ENCODE data around the gene CORIN. TPM values are rescaled to one million over a fixed set of nuclear protein-coding genes. Genes with fewer than 3 reads are reported as not detected.
"Not testable (repeated sequence)": the region's sequence is repeated elsewhere in the genome, so short reads cannot be mapped to it uniquely, and the experiment has no call there.

The CORIN gene
- polyA plus RNA-seq, 6 donors from 2014 or later, result 0.05 to 0.12 TPM; not detected in 4

- Mint-ChIP-seq H3K4me1 (peaks cover 10 to 21% (median 19%) of the 10 kb centered on the region in 3 donors), H3K27ac (no peak overlapping the region), H3K36me3 (peaks cover 23 to 29% of the 10 kb centered on the region in 2 donors), H3K9me3 (no peaks in the 10 kb centered on the region), H3K4me3 (no peak overlapping the region), H3K27me3 (no peaks in the 10 kb centered on the region)
- ATAC-seq (ENCODE audit: low read depth in 2 of 2), result no peak
- no peak for DNase-seq
These were observed 271.3 kb downstream of the CORIN start for GRCh38 chr4:47566566-47566965.

GRCh38 chr4:47562297-47562696 lies 275.6 kb downstream of the CORIN start:
- no peak overlapping the region for H3K4me3 Mint-ChIP-seq
- H3K27me3 Mint-ChIP-seq, result no peaks in the 10 kb centered on the region
- peaks cover 0 to 19% of the 10 kb centered on the region in 2 donors for H3K36me3 Mint-ChIP-seq
- DNase-seq (no peak), ATAC-seq (ENCODE audit: low read depth in 2 of 2) (no peak)
- H3K4me1 Mint-ChIP-seq, result peaks cover 5 to 10% (median 10%) of the 10 kb centered on the region in 3 donors
- H3K9me3 Mint-ChIP-seq, result no peaks in the 10 kb centered on the region
- H3K27ac Mint-ChIP-seq, result peak overlapping the region in 2 of 6 donors; percentile 21 to 48

GRCh38 chr4:47561331-47561730 lies 276.5 kb downstream of the CORIN start:
- no peak for ATAC-seq (ENCODE audit: low read depth in 2 of 2)
- Mint-ChIP-seq H3K4me3 (no peak overlapping the region), H3K36me3 (peaks cover 0 to 14% of the 10 kb centered on the region in 2 donors)

GRCh38 chr4:47560682-47561081 lies 277.2 kb downstream of the CORIN start:
- no peak for ATAC-seq (ENCODE audit: low read depth in 2 of 2)
- no peak for DNase-seq
- Mint-ChIP-seq H3K27ac (peak overlapping the region in 1 of 6 donors; percentile 19), H3K27me3 (no peaks in the 10 kb centered on the region), H3K4me3 (no peak overlapping the region), H3K4me1 (peaks cover 5 to 10% (median 10%) of the 10 kb centered on the region in 3 donors), H3K9me3 (no peaks in the 10 kb centered on the region), H3K36me3 (peaks cover 0 to 14% of the 10 kb centered on the region in 2 donors)

More at GRCh38 chr4:47561331-47561730, 276.5 kb downstream of the CORIN start:
- H3K4me1 Mint-ChIP-seq, result peaks cover 5 to 10% (median 10%) of the 10 kb centered on the region in 3 donors
- no peak for DNase-seq
- peak overlapping the region in 1 of 6 donors; percentile 13 for H3K27ac Mint-ChIP-seq
- no peaks in the 10 kb centered on the region for H3K9me3 Mint-ChIP-seq
- no peaks in the 10 kb centered on the region for H3K27me3 Mint-ChIP-seq

GRCh38 chr4:47557255-47557654 lies 280.6 kb downstream of the CORIN start:
- ATAC-seq (ENCODE audit: low read depth in 2 of 2), result no peak
- Mint-ChIP-seq H3K4me3 (no peak overlapping the region), H3K9me3 (no peaks in the 10 kb centered on the region), H3K4me1 (peaks cover 0 to 4% (median 0%) of the 10 kb centered on the region in 3 donors), H3K27ac (no peak overlapping the region), H3K36me3 (peaks cover 10 to 14% of the 10 kb centered on the region in 2 donors), H3K27me3 (no peaks in the 10 kb centered on the region)
- DNase-seq, result no peak

- not testable (repeated sequence) for DNase-seq; H3K4me1 Mint-ChIP-seq; H3K27me3 Mint-ChIP-seq; H3K9me3 Mint-ChIP-seq; H3K4me3 Mint-ChIP-seq; ATAC-seq (ENCODE audit: low read depth in 2 of 2)
- H3K27ac Mint-ChIP-seq, result peak overlapping the region in 1 of 6 donors; percentile 67
- peaks cover 14 to 16% of the 10 kb centered on the region in 2 donors for H3K36me3 Mint-ChIP-seq
These were observed 281.9 kb downstream of the CORIN start for GRCh38 chr4:47555920-47556319.

GRCh38 chr4:47553329-47554125 lies 284.3 kb downstream of the CORIN start:
- Mint-ChIP-seq H3K27me3 (no peaks in the 10 kb centered on the region), H3K27ac (peak overlapping the region in 3 of 6 donors; percentile 14 to 60 (median 43)), H3K9me3 (peaks cover 0 to 4% (median 0%) of the 10 kb centered on the region in 7 donors), H3K4me3 (no peak overlapping the region), H3K4me1 (peaks cover 0 to 7% (median 0%) of the 10 kb centered on the region in 3 donors), H3K36me3 (peaks cover 27 to 36% of the 10 kb centered on the region in 2 donors)
- ATAC-seq (ENCODE audit: low read depth in 2 of 2) (no peak), DNase-seq (no peak)

GRCh38 chr4:47551682-47552081 lies 286.2 kb downstream of the CORIN start:
- Mint-ChIP-seq H3K27me3 (no peaks in the 10 kb centered on the region), H3K9me3 (peaks cover 0 to 4% (median 0%) of the 10 kb centered on the region in 7 donors), H3K4me3 (no peak overlapping the region), H3K27ac (peak overlapping the region in 2 of 6 donors; percentile 52 to 74), H3K36me3 (peaks cover 34 to 47% of the 10 kb centered on the region in 2 donors), H3K4me1 (peaks cover 0 to 7% (median 0%) of the 10 kb centered on the region in 3 donors)
- DNase-seq (no peak), ATAC-seq (ENCODE audit: low read depth in 2 of 2) (no peak)

- Mint-ChIP-seq H3K36me3 (peaks cover 40 to 54% of the 10 kb centered on the region in 2 donors), H3K4me3 (no peak overlapping the region), H3K4me1 (peaks cover 0 to 9% (median 1%) of the 10 kb centered on the region in 3 donors), H3K27ac (peak overlapping the region in 1 of 6 donors; percentile 42), H3K9me3 (peaks cover 0 to 4% (median 0%) of the 10 kb centered on the region in 7 donors), H3K27me3 (no peaks in the 10 kb centered on the region)
- ATAC-seq (ENCODE audit: low read depth in 2 of 2), result no peak
- DNase-seq, result no peak
These were observed 286.8 kb downstream of the CORIN start for GRCh38 chr4:47550899-47551548.

GRCh38 chr4:47550357-47550756 lies 287.5 kb downstream of the CORIN start:
- H3K4me1 Mint-ChIP-seq, result peaks cover 0 to 13% (median 2%) of the 10 kb centered on the region in 3 donors
- H3K36me3 Mint-ChIP-seq, result peaks cover 47 to 61% of the 10 kb centered on the region in 2 donors
- not testable (repeated sequence) for DNase-seq; H3K27me3 Mint-ChIP-seq; ATAC-seq (ENCODE audit: low read depth in 2 of 2); H3K4me3 Mint-ChIP-seq; H3K27ac Mint-ChIP-seq; H3K9me3 Mint-ChIP-seq

Other genes starting within 250 kb of the CORIN start
- gene NFXL1, start 76.5 kb upstream of the CORIN start, polyA plus RNA-seq (ENCODE audit: low read depth in 6 of 6), result 1 to 10 TPM in 5 of 6 donors, under 1 TPM in 1; 0.45 to 9.8 (median 7.3) TPM
- not detected for gene CNGA1, start 178.6 kb upstream of the CORIN start, polyA plus RNA-seq (ENCODE audit: low read depth in 6 of 6)
- under 1 TPM in 2 of 6 donors, not detected in 4; 0.29 to 0.66 TPM for gene NIPAL1, start 178.7 kb upstream of the CORIN start, polyA plus RNA-seq (ENCODE audit: low read depth in 6 of 6)